Measurements from ENCODE around the gene PTH1R. TPM values are rescaled to one million over a fixed set of nuclear protein-coding genes. Genes with fewer than 3 reads are reported as not detected.
A peak's percentile ranks its signal among the peaks of the same experiment; 100 is the strongest.

PTH1R gene
- total RNA-seq, 4 donors from 2014 or later: 1.1 to 4.2 (median 3.0) TPM

DNA sequence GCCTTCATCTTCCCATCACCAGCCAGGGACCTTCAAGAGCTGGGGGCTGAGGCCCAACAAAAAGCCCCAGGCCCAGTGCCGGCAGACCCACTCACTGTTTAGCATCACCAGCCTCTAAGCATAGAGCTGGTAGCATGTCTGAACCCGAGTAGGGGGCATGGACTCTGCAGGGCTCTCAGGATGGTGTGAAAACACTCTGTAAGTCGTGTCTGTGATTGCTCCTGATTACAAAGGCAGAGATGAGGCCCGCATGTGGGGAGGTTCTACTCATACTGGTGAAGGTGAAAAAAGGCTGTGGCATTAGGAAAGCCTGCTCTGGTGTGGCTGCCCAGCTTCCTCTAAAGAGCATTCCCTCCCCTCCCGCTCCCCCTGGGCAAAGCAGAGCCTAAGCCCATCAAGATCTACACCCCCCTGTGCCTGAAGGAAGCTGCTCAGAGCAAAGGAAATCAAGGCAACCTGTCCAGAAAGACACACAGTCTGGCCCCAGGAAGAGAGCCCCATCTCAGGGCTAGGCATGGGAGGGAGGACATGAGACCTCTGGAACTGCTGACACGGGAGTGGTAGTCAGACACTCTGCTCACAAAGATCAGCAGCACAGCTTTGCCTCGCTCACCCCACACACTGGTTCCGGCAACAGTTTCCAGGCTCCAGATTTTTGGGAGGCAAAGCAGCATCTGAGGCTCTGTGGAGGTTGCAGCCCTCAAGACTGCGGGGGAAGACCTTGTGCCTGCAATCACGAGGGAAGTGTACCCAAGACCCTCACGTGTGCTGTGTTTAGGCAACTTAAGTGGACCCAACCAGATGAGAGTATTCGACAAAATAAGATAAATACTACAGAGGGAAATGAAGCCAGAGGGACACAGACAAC is 62.3 kb downstream of the PTH1R start:
- Histone ChIP-seq H3K27me3 (no peaks in the 10 kb centered on the region), H3K4me1 (peaks cover 57% of the 10 kb centered on the region), H3K9me3 (no peaks in the 10 kb centered on the region), H3K27ac (no peak overlapping the region), H3K4me3 (no peak overlapping the region), H3K36me3 (peaks cover 34% of the 10 kb centered on the region)
- TF ChIP-seq, protein P1, sequence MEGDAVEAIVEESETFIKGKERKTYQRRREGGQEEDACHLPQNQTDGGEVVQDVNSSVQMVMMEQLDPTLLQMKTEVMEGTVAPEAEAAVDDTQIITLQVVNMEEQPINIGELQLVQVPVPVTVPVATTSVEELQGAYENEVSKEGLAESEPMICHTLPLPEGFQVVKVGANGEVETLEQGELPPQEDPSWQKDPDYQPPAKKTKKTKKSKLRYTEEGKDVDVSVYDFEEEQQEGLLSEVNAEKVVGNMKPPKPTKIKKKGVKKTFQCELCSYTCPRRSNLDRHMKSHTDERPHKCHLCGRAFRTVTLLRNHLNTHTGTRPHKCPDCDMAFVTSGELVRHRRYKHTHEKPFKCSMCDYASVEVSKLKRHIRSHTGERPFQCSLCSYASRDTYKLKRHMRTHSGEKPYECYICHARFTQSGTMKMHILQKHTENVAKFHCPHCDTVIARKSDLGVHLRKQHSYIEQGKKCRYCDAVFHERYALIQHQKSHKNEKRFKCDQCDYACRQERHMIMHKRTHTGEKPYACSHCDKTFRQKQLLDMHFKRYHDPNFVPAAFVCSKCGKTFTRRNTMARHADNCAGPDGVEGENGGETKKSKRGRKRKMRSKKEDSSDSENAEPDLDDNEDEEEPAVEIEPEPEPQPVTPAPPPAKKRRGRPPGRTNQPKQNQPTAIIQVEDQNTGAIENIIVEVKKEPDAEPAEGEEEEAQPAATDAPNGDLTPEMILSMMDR (IDR thresholded peaks at IDR 0.05): no peak
- no peak for TF ChIP-seq EP300 (IDR thresholded peaks at IDR 0.05)
- TF ChIP-seq POLR2A (IDR thresholded peaks at IDR 0.05): no peak
- no peak for TF ChIP-seq POLR2AphosphoS5 (IDR thresholded peaks at IDR 0.05)
- DNase-seq (ENCODE audit: low spot score in 2 of 2): peak in 1 of 2 donors; percentile 38
- WGBS: 95% methylated on average over 11 of the region's 12 CpGs

DNA sequence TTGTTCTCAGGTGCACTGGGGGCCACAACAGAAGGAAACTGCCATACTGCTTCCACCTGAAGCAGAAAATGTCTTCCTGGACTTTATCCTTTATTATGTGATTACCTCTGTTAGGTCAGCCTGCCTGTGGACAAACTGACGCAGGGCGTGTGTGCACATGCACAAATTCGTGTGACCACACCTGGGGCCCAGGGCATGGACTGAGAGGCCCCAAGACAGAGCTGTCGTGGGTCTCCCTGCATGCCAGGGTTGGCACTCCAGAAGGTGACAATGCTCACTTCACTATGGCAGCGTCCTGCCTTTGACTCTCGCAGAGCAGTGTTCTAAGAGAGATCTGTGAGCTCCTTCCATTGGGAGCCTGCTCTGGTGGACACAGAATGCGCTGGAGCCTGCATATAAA is 64.6 kb downstream of the PTH1R start:
- H3K36me3 ChIP-seq: peaks cover 34% of the 10 kb centered on the region
- 86% methylated on average over 7 of the region's 7 CpGs for WGBS
- H3K27me3 ChIP-seq: no peaks in the 10 kb centered on the region
- peak in 1 of 2 donors; percentile 32 for DNase-seq (ENCODE audit: low spot score in 2 of 2)
- TF ChIP-seq, protein P1 (IDR thresholded peaks at IDR 0.05): no peak
- TF ChIP-seq POLR2A (IDR thresholded peaks at IDR 0.05) (no peak), EP300 (IDR thresholded peaks at IDR 0.05) (no peak), POLR2AphosphoS5 (IDR thresholded peaks at IDR 0.05) (no peak)
- H3K4me3 ChIP-seq: no peak overlapping the region
- H3K9me3 ChIP-seq: no peaks in the 10 kb centered on the region
- H3K27ac ChIP-seq: no peak overlapping the region
- H3K4me1 ChIP-seq: peaks cover 59% of the 10 kb centered on the region

DNA sequence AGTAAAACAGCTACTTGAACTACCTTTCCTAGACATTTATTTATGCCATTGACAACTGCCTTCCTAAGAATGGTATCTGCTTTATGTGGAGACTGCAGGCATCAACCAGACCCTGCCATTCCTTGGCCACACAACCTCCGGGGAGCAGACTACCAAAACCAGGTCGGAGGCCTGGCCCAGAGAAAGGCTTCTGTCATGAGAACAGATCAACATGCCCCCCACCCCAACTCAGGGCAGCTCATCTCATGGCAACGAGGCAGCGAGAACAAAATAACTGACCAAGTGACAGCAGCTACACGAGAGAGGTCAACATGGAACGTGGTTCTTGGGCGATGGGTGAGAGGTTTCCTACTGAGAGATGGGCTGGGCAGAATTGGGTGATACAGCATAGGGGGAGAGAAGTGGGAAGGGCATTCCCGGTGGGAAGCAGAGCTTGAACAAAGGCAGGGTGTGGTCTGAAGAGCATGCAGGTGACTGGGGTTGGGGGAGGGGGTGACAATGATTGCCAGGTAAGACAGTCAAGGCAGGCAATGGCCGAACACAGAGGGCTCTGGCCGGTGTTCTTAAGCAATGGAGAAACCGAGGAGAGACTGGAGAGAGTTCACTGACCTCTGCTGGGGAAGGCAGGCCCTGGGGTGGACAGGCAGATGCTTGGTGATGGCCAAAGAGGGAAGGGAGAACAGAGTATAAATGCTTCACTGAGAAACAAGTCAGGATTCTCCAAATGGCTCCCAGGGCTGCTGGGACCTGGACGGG is 65.1 kb downstream of the PTH1R start:
- H3K9me3 ChIP-seq: no peaks in the 10 kb centered on the region
- TF ChIP-seq EP300 (IDR thresholded peaks at IDR 0.05) (no peak), POLR2AphosphoS5 (IDR thresholded peaks at IDR 0.05) (no peak), POLR2A (IDR thresholded peaks at IDR 0.05) (no peak)
- TF ChIP-seq, protein P1 (IDR thresholded peaks at IDR 0.05): no peak
- no peak overlapping the region for H3K4me3 ChIP-seq
- WGBS: 85% methylated on average over 12 of the region's 12 CpGs
- no peaks in the 10 kb centered on the region for H3K27me3 ChIP-seq
- H3K36me3 ChIP-seq: peaks cover 28% of the 10 kb centered on the region
- H3K4me1 ChIP-seq: peaks cover 64% of the 10 kb centered on the region
- peak in 1 of 2 donors; percentile 47 for DNase-seq (ENCODE audit: low spot score in 2 of 2)
- H3K27ac ChIP-seq: peak overlapping the region; percentile 34

DNA sequence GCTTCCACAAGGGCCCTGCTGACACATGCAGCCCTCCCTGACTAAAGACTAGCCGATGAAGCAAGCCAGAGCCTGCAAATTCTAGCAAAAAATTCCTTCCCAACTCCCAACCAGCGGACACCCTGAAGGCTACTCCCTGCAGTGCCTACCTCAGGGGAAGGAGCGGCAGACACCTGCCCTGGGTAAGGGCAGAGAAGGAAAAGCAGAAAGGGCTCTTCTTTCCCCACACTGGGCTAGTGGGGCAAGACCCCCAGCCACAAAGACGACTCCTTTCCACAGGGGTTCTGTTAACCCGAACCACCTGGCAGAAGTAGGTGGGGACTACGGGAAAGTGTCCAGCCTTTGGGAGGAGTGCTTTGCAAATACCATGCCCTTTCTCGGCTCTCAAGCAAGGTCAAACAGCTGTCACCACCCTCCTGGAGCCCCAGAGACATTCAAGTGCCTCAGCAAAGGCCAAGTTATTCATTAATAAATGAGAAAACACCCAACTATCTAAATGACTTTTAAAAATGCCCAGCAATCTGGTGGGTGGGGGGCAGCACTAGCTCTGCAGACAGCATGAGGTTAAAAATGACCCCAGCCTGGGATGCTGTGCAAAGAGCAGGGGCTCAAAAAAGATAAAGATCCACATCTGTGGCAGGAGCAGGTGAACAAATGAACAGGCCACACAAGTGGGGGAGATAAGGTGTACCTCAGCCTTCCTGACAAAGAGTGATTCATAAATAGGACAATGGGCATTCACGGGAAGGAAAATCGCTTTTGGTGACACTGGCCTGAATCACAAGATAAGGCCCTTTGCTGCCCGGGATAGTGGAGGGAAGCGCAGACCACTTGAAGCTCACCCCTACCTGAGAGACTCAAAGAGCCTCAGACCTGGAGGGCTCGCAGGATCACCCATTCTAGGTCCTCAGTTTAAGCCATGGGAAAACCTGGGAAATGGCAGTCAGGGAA is 66.0 kb downstream of the PTH1R start:
- Histone ChIP-seq H3K9me3 (no peaks in the 10 kb centered on the region), H3K27ac (peak overlapping the region; percentile 34), H3K27me3 (no peaks in the 10 kb centered on the region), H3K4me3 (no peak overlapping the region), H3K36me3 (peaks cover 22% of the 10 kb centered on the region), H3K4me1 (peaks cover 73% of the 10 kb centered on the region)
- peak in 1 of 2 donors; percentile 47 for DNase-seq (ENCODE audit: low spot score in 2 of 2)
- no peak for TF ChIP-seq EP300 (IDR thresholded peaks at IDR 0.05)
- TF ChIP-seq POLR2AphosphoS5 (IDR thresholded peaks at IDR 0.05): no peak
- no peak for TF ChIP-seq POLR2A (IDR thresholded peaks at IDR 0.05)
- TF ChIP-seq, protein P1 (IDR thresholded peaks at IDR 0.05): no peak
- WGBS: 60% methylated on average over 10 of the region's 12 CpGs

All from suprapubic skin (tissue), 4 donors.